Endodermal cell (in vitro differentiated cells): Measurements from ENCODE around the gene CDH26. TPM values are rescaled to one million over a fixed set of nuclear protein-coding genes. Genes with fewer than 3 reads are reported as not detected.

Experiments
- DNase-seq: peaks from one replicate; pipeline ENCODE4 v3.0.0-alpha.2; 2017
- H3K27ac ChIP-seq: 2 replicates; pipeline ENCODE4 v1.5.1; 2013; ENCODE audit warnings: mild to moderate bottlenecking, low read depth, low read length, moderate library complexity
- H3K27me3 ChIP-seq: 2 replicates; pipeline ENCODE4 v1.6.1; 2013; ENCODE audit warnings: mild to moderate bottlenecking, low read length, moderate library complexity; ENCODE audit not compliant: insufficient read depth, control insufficient read depth, poor library complexity, severe bottlenecking
- H3K36me3 ChIP-seq: 2 replicates; pipeline ENCODE4 v1.7.0; 2013; ENCODE audit warnings: mild to moderate bottlenecking, low read length, moderate library complexity; ENCODE audit not compliant: control insufficient read depth, insufficient read depth
- H3K4me1 ChIP-seq: one replicate; pipeline ENCODE4 v1.7.0; 2013; ENCODE audit warnings: low read length; ENCODE audit not compliant: control insufficient read depth, insufficient read depth
- H3K4me3 ChIP-seq: 2 replicates; pipeline ENCODE4 v1.5.1; 2013; ENCODE audit warnings: mild to moderate bottlenecking, low read length, moderate library complexity
- H3K9ac ChIP-seq: 2 replicates; pipeline ENCODE4 v1.6.1; 2013; ENCODE audit warnings: mild to moderate bottlenecking, low read length, moderate library complexity; ENCODE audit not compliant: poor library complexity, severe bottlenecking; ENCODE audit errors: extremely low read depth
- H3K9me3 ChIP-seq: 2 replicates; pipeline ENCODE4 v1.6.1; 2013; ENCODE audit warnings: mild to moderate bottlenecking, low read length, moderate library complexity; ENCODE audit not compliant: control insufficient read depth
- H3K27ac Mint-ChIP-seq: 2 replicates; pipeline ENCODE4 v1.8.0; 2020; ENCODE audit warnings: mixed read lengths
- H3K27me3 Mint-ChIP-seq: 2 replicates; pipeline ENCODE4 v1.8.0; 2021; ENCODE audit warnings: mild to moderate bottlenecking, mixed read lengths; ENCODE audit not compliant: insufficient read depth
- H3K36me3 Mint-ChIP-seq: 2 replicates; pipeline ENCODE4 v1.8.0; 2020; ENCODE audit warnings: low read depth, mixed read lengths
- H3K4me1 Mint-ChIP-seq: 2 replicates; pipeline ENCODE4 v1.8.0; 2020; ENCODE audit warnings: mixed read lengths
- H3K4me3 Mint-ChIP-seq: 2 replicates; pipeline ENCODE4 v1.8.0; 2020; ENCODE audit warnings: mild to moderate bottlenecking, moderate library complexity, mixed read lengths
- H3K9me3 Mint-ChIP-seq: 2 replicates; pipeline ENCODE4 v1.8.0; 2020; ENCODE audit warnings: mild to moderate bottlenecking, mixed read lengths
- CTCF ChIP-seq: fragments of 200-600 bp; sonication (generic); conservative IDR thresholded peaks from 2 replicates; pipeline ENCODE4 v1.5.0; 2021; ENCODE audit warnings: antibody characterized with exemption, mild to moderate bottlenecking
- WGBS, 2 experiments: methylation state at CpG; one replicate each; pipeline versions ENCODE4 v1.1.5 to v1.1.7; 2013; ENCODE audit warnings: missing lambda C conversion rate in 2 of 2, mixed read lengths in 1 of 2; ENCODE audit not compliant: insufficient coverage in 1 of 2, insufficient read length in 1 of 2; 5-methylcytosine and 5-hydroxymethylcytosine counted together
- total RNA-seq, 2 donors: library from RNA; stranded (reverse); fragmentation: NEBNext Ultra II Directional in 1 of 2; extraction: Animal tissue kit (Norgen Biotek cat#: 25700) in 1 of 2; gene quantifications; 2 replicates in 1 of 2; 3 replicates in 1 of 2; pipeline ENCODE4 v1.2.1, GENCODE V29; 2021

Gene CDH26
- total RNA-seq, 2 donors from 2014 or later = 0.97 to 2.0 TPM

GRCh38 chr20:59912609-59913008 lies 45.6 kb upstream of the CDH26 start:
- H3K9me3 Mint-ChIP-seq = no peaks in the 10 kb centered on the region
- H3K9ac ChIP-seq = no peak overlapping the region
- H3K27me3 ChIP-seq = peaks cover 7% of the 10 kb centered on the region
- H3K36me3 Mint-ChIP-seq = no peaks in the 10 kb centered on the region
- H3K9me3 ChIP-seq = no peaks in the 10 kb centered on the region
- 78% methylated on average over 3 to 4 of the region's 4 CpGs for WGBS, 2 experiments
- H3K27me3 Mint-ChIP-seq = peaks cover 5% of the 10 kb centered on the region
- no peak for DNase-seq
- no peak overlapping the region for H3K4me3 ChIP-seq
- no peak for TF ChIP-seq CTCF
- no peak overlapping the region for H3K4me3 Mint-ChIP-seq
- no peak overlapping the region for H3K27ac ChIP-seq
- H3K4me1 ChIP-seq = no peaks in the 10 kb centered on the region
- H3K27ac Mint-ChIP-seq = no peak overlapping the region
- H3K4me1 Mint-ChIP-seq = no peaks in the 10 kb centered on the region
- H3K36me3 ChIP-seq = no peaks in the 10 kb centered on the region

GRCh38 chr20:59920944-59921343 lies 37.3 kb upstream of the CDH26 start:
- no peak for TF ChIP-seq CTCF
- no peaks in the 10 kb centered on the region for H3K4me1 Mint-ChIP-seq
- Histone ChIP-seq H3K4me3 (no peak overlapping the region), H3K9ac (no peak overlapping the region), H3K4me1 (peaks cover 5% of the 10 kb centered on the region), H3K27ac (no peak overlapping the region), H3K27me3 (no peaks in the 10 kb centered on the region), H3K36me3 (no peaks in the 10 kb centered on the region), H3K9me3 (no peaks in the 10 kb centered on the region)
- no peaks in the 10 kb centered on the region for H3K9me3 Mint-ChIP-seq
- no peaks in the 10 kb centered on the region for H3K27me3 Mint-ChIP-seq
- H3K27ac Mint-ChIP-seq = no peak overlapping the region
- DNase-seq = no peak
- no peak overlapping the region for H3K4me3 Mint-ChIP-seq
- H3K36me3 Mint-ChIP-seq = no peaks in the 10 kb centered on the region

GRCh38 chr20:59923514-59923913 lies 34.7 kb upstream of the CDH26 start:
- Histone ChIP-seq H3K9me3 (no peaks in the 10 kb centered on the region), H3K27ac (no peak overlapping the region), H3K9ac (no peak overlapping the region), H3K4me1 (peaks cover 7% of the 10 kb centered on the region), H3K4me3 (no peak overlapping the region), H3K36me3 (no peaks in the 10 kb centered on the region), H3K27me3 (no peaks in the 10 kb centered on the region)
- H3K4me3 Mint-ChIP-seq = no peak overlapping the region
- H3K9me3 Mint-ChIP-seq = no peaks in the 10 kb centered on the region
- no peak overlapping the region for H3K27ac Mint-ChIP-seq
- no peaks in the 10 kb centered on the region for H3K27me3 Mint-ChIP-seq
- H3K36me3 Mint-ChIP-seq = no peaks in the 10 kb centered on the region
- 100% methylated on average over 1 of the region's 1 CpG; no CpG with 5 or more reads in 1 of the 2 experiments for WGBS, 2 experiments
- H3K4me1 Mint-ChIP-seq = no peaks in the 10 kb centered on the region
- TF ChIP-seq CTCF = no peak
- DNase-seq = no peak
